T-helper 1 cell treated with Interleukin-12 subunit alpha and Interleukin-12 subunit beta and Interleukin-4 antibody, amounts not matched to agents 30 μg/mL and 1 μg/mL, for 36 hours (primary cell): ENCODE data around the gene ZNF33B.

Experiments
- H3K27ac Mint-ChIP-seq: one replicate; pipeline ENCODE4 v1.8.0; 2021; ENCODE audit warnings: mild to moderate bottlenecking, mixed read lengths
- H3K27me3 Mint-ChIP-seq: one replicate; pipeline ENCODE4 v1.8.0; 2021; ENCODE audit warnings: low read depth, mixed read lengths
- H3K36me3 Mint-ChIP-seq: one replicate; pipeline ENCODE4 v1.8.0; 2021; ENCODE audit warnings: low read depth, mixed read lengths
- H3K4me1 Mint-ChIP-seq: one replicate; pipeline ENCODE4 v1.8.0; 2021; ENCODE audit warnings: low read depth, mixed read lengths
- H3K4me3 Mint-ChIP-seq: one replicate; pipeline ENCODE4 v1.8.0; 2021; ENCODE audit warnings: mild to moderate bottlenecking, moderate library complexity, mixed read lengths
- H3K9me3 Mint-ChIP-seq: one replicate; pipeline ENCODE4 v1.8.0; 2021; ENCODE audit warnings: mixed read lengths

The ZNF33B gene

GRCh38 chr10:42637648-42638054 is 719 bp downstream of the ZNF33B start:
- Mint-ChIP-seq H3K27ac (peak overlapping the region; percentile 95), H3K36me3 (peaks cover 16% of the 10 kb centered on the region), H3K4me3 (peak overlapping the region; percentile 92), H3K4me1 (peaks cover 22% of the 10 kb centered on the region), H3K9me3 (no peaks in the 10 kb centered on the region), H3K27me3 (no peaks in the 10 kb centered on the region)

DNA sequence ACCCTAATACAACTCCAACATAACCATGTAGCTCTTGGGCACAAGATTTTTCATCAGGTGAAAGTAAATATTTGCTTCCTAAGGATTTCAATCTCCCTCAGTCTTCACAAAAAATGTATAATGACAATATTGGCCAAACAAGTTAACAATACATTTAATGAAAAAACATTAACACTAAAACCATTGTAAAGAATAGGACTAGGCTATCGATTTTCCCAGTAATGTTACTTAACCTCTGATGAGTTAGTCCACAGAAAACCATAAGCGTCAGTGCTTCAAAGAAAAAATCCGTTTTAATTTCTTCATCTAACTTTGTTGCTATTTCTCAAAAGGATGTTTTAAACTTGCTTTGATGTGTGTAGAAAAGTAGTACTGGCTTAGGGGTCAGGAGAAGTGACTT is 1.2 kb downstream of the ZNF33B start:
- Mint-ChIP-seq H3K4me1 (peaks cover 25% of the 10 kb centered on the region), H3K9me3 (no peaks in the 10 kb centered on the region), H3K27ac (peak overlapping the region; percentile 95), H3K36me3 (peaks cover 20% of the 10 kb centered on the region), H3K4me3 (peak overlapping the region; percentile 92), H3K27me3 (no peaks in the 10 kb centered on the region)

- H3K4me1 Mint-ChIP-seq = peaks cover 35% of the 10 kb centered on the region
- H3K4me3 Mint-ChIP-seq = no peak overlapping the region
- H3K9me3 Mint-ChIP-seq = no peaks in the 10 kb centered on the region
- peaks cover 32% of the 10 kb centered on the region for H3K36me3 Mint-ChIP-seq
- no peaks in the 10 kb centered on the region for H3K27me3 Mint-ChIP-seq
- no peak overlapping the region for H3K27ac Mint-ChIP-seq
Observed at GRCh38 chr10:42635098-42635497, 3.3 kb downstream of the ZNF33B start.

- Mint-ChIP-seq H3K4me1 (peaks cover 37% of the 10 kb centered on the region), H3K36me3 (peaks cover 50% of the 10 kb centered on the region)
Observed at GRCh38 chr10:42632564-42632963, 5.8 kb downstream of the ZNF33B start.

GRCh38 chr10:42630537-42631134 is 7.7 kb downstream of the ZNF33B start:
- H3K9me3 Mint-ChIP-seq = peaks cover 5% of the 10 kb centered on the region
- H3K27me3 Mint-ChIP-seq = no peaks in the 10 kb centered on the region
- peak overlapping the region; percentile 77 for H3K27ac Mint-ChIP-seq
- peak overlapping the region; percentile 14 for H3K4me3 Mint-ChIP-seq
- H3K36me3 Mint-ChIP-seq = peaks cover 59% of the 10 kb centered on the region
- H3K4me1 Mint-ChIP-seq = peaks cover 27% of the 10 kb centered on the region

More at GRCh38 chr10:42632564-42632963, 5.8 kb downstream of the ZNF33B start:
- H3K4me3 Mint-ChIP-seq = no peak overlapping the region
- H3K27ac Mint-ChIP-seq = no peak overlapping the region
- no peaks in the 10 kb centered on the region for H3K9me3 Mint-ChIP-seq
- H3K27me3 Mint-ChIP-seq = no peaks in the 10 kb centered on the region

- peaks cover 32% of the 10 kb centered on the region for H3K9me3 Mint-ChIP-seq
- H3K4me3 Mint-ChIP-seq = no peak overlapping the region
- peaks cover 6% of the 10 kb centered on the region for H3K4me1 Mint-ChIP-seq
- H3K36me3 Mint-ChIP-seq = peaks cover 71% of the 10 kb centered on the region
- no peaks in the 10 kb centered on the region for H3K27me3 Mint-ChIP-seq
- H3K27ac Mint-ChIP-seq = no peak overlapping the region
Observed at GRCh38 chr10:42623929-42624328, 14.4 kb downstream of the ZNF33B start.

DNA sequence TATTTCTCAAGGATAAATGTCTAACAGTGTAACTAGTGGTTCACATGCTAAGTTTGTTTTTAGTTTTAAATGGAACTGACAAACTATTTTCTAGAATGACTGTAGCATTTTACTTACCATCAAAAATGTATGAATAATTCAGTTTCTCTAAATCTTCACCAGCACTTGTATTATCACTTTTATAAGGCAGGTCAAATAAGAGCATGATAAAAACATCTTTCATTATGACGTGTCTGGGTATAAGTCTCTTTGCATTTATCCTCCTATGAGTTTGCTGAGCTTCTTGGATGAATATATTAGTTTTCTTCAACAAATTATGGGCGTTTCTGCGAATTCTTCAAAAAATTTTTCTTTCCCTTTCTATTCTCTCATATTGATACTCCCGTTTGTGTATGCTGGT is 19.9 kb downstream of the ZNF33B start:
- peaks cover 30% of the 10 kb centered on the region for H3K9me3 Mint-ChIP-seq

GRCh38 chr10:42615419-42615818 is 23.0 kb downstream of the ZNF33B start:
- Mint-ChIP-seq H3K9me3 (peaks cover 23% of the 10 kb centered on the region), H3K4me1 (peaks cover 4% of the 10 kb centered on the region), H3K27ac (no peak overlapping the region), H3K36me3 (peaks cover 60% of the 10 kb centered on the region), H3K27me3 (no peaks in the 10 kb centered on the region), H3K4me3 (no peak overlapping the region)

More for the DNA sequence above, 19.9 kb downstream of the ZNF33B start:
- H3K36me3 Mint-ChIP-seq = peaks cover 61% of the 10 kb centered on the region
- no peak overlapping the region for H3K27ac Mint-ChIP-seq
- no peak overlapping the region for H3K4me3 Mint-ChIP-seq
- peaks cover 4% of the 10 kb centered on the region for H3K4me1 Mint-ChIP-seq
- H3K27me3 Mint-ChIP-seq = no peaks in the 10 kb centered on the region

DNA sequence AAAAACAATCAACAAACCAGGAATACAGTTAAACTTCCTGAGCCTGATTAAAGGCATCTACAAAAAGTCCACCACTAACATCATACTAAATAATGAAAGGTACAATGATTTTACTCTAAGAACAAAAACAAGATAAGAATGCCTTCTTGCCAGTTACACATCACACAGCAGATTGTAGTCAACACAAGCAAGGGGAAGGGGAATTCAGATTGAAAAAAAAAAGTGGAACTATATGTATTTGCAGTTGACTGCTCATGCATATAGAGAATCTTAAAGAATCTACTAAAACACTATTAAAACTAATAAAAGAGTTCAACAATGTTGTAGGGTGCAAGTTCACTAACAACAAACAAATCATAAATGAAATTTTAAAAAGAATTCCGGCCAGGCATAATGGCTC is 28.5 kb downstream of the ZNF33B start:
- Mint-ChIP-seq H3K4me3 (no peak overlapping the region), H3K36me3 (peaks cover 64% of the 10 kb centered on the region), H3K27me3 (no peaks in the 10 kb centered on the region), H3K4me1 (no peaks in the 10 kb centered on the region), H3K27ac (no peak overlapping the region), H3K9me3 (peaks cover 35% of the 10 kb centered on the region)

GRCh38 chr10:42598249-42598873 is 40.0 kb downstream of the ZNF33B start:
- no peaks in the 10 kb centered on the region for H3K4me1 Mint-ChIP-seq
- H3K9me3 Mint-ChIP-seq = peaks cover 80% of the 10 kb centered on the region
- no peak overlapping the region for H3K4me3 Mint-ChIP-seq
- H3K27ac Mint-ChIP-seq = no peak overlapping the region
- no peaks in the 10 kb centered on the region for H3K27me3 Mint-ChIP-seq
- peaks cover 53% of the 10 kb centered on the region for H3K36me3 Mint-ChIP-seq

DNA sequence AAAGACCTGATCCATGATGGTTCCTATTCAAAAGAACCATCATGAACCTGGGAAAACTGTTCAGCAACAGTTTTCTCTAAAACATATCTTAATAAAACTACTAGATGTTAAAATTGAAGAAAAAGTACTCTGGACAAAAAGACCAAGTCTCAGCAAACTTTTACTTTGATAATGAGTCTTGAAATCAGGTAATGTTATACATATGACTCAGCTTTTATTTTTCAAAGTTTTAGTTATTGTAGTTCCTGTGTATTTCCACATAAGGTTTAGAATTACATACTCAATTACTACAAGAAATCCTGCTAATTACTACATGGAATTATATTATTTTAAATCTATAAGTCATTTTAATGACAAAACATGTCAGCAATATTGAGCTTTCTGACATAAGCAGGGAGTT is 42.2 kb downstream of the ZNF33B start:
- no peaks in the 10 kb centered on the region for H3K27me3 Mint-ChIP-seq
- peaks cover 86% of the 10 kb centered on the region for H3K9me3 Mint-ChIP-seq
- no peak overlapping the region for H3K4me3 Mint-ChIP-seq
- H3K36me3 Mint-ChIP-seq = peaks cover 58% of the 10 kb centered on the region
- no peak overlapping the region for H3K27ac Mint-ChIP-seq
- no peaks in the 10 kb centered on the region for H3K4me1 Mint-ChIP-seq

DNA sequence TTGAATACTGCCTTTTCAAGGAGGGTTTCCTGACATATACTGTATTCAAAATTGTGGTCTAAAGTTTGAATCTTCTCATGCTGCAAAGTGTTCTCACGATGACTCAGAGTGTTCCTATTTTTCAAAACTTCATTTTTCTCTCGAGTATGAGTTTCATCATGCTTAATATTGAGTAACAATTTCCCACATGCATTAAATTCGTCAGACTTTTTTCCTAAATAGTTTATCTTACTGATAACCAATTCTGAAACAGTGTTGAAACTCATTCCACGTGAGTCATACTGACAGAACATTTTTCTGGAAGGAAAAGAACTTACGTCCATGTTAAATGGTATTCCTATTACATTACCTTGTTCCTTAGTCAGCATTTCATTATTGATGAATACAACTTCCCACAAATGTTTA is 44.1 kb downstream of the ZNF33B start:
- Mint-ChIP-seq H3K27me3 (no peaks in the 10 kb centered on the region), H3K36me3 (peaks cover 63% of the 10 kb centered on the region), H3K27ac (no peak overlapping the region), H3K9me3 (peaks cover 82% of the 10 kb centered on the region), H3K4me1 (no peaks in the 10 kb centered on the region), H3K4me3 (no peak overlapping the region)

GRCh38 chr10:42593284-42593683 is 45.1 kb downstream of the ZNF33B start:
- Mint-ChIP-seq H3K27ac (no peak overlapping the region), H3K4me3 (no peak overlapping the region), H3K4me1 (no peaks in the 10 kb centered on the region), H3K36me3 (peaks cover 65% of the 10 kb centered on the region), H3K27me3 (no peaks in the 10 kb centered on the region), H3K9me3 (peaks cover 79% of the 10 kb centered on the region)

DNA sequence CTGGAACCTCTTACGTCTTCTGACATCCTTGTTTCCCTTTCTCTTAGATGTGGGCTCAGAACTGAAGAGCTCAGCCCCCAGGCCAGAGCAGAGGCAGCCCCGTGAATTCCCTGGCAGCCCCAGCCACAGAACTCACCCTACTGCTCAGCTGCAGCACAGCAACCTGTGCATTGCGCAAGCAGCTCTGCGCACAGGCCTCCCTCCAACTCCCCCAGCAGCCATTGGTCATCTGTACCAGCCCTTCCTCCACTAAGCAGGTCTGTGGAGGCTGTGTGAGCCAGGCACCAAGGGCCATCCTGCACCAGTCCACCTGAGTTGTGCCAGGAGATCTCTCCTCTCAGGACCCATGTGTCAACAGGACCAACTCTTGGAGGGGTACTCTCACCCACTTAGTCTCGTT is 54.5 kb downstream of the ZNF33B start:
- peaks cover 52% of the 10 kb centered on the region for H3K9me3 Mint-ChIP-seq
- no peak overlapping the region for H3K27ac Mint-ChIP-seq
- H3K4me1 Mint-ChIP-seq = no peaks in the 10 kb centered on the region
- peaks cover 26% of the 10 kb centered on the region for H3K36me3 Mint-ChIP-seq
- no peaks in the 10 kb centered on the region for H3K27me3 Mint-ChIP-seq
- no peak overlapping the region for H3K4me3 Mint-ChIP-seq

DNA sequence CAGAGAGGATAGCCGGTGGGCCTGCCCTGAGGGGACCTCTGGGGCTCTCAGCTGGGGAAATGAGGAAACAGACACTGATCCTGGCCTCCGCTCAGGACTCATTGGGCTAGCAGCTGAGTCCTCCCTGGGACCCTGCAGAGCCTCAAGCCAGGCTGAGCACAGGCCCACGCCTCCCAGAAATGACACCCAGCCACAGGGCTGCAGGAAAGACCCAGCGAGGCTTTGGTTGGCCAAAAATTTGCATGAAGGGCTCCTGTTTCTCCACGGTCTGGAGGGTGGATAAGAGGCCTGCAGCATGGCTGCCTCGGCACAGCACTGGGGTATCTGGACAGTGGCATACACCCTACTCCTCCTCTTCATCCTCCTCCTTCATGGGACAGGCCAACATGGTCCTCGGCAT is 60.4 kb downstream of the ZNF33B start:
- H3K4me1 Mint-ChIP-seq = peaks cover 2% of the 10 kb centered on the region
- H3K9me3 Mint-ChIP-seq = peaks cover 18% of the 10 kb centered on the region
- no peak overlapping the region for H3K4me3 Mint-ChIP-seq

More for the DNA sequence above, 60.4 kb downstream of the ZNF33B start:
- Mint-ChIP-seq H3K27me3 (no peaks in the 10 kb centered on the region), H3K36me3 (peaks cover 3% of the 10 kb centered on the region), H3K27ac (no peak overlapping the region)
